OCI-LY3 (cell line): ENCODE data around the gene PTRH1.

Source experiments
- H2AFZ ChIP-seq: fragments of 200-600, 300-600 bp; shearing (Covaris generic); 2 replicates; pipeline ENCODE4 v1.6.0; 2014; ENCODE audit warnings: antibody characterized with exemption, low read depth, low read length
- H3K27ac ChIP-seq: fragments of 200-600, 300-600 bp; sonication (generic); 2 replicates; pipeline ENCODE4 v1.5.1; 2014; ENCODE audit warnings: mild to moderate bottlenecking, low read length, moderate library complexity, mixed read lengths
- H3K27me3 ChIP-seq: fragments of 200-600, 300-600 bp; sonication (generic); 2 replicates; pipeline ENCODE4 v1.6.1; 2014; ENCODE audit warnings: low read depth, low read length, mixed read lengths
- H3K36me3 ChIP-seq: fragments of 200-600, 300-600 bp; sonication (generic); replicated peaks from 2 replicates; pipeline ENCODE3; 2014; ENCODE audit warnings: low read depth, low read length, mixed read lengths
- H3K4me1 ChIP-seq: fragments of 300-600, 200-600 bp; sonication (generic); 2 replicates; pipeline ENCODE4 v1.6.1; 2014; ENCODE audit warnings: low read length, mixed read lengths
- H3K4me2 ChIP-seq: fragments of 200-600, 300-600 bp; sonication (generic); 2 replicates; pipeline ENCODE4 v1.6.1; 2014; ENCODE audit warnings: low read length, mixed read lengths
- H3K4me3 ChIP-seq: fragments of 300-600, 200-600 bp; sonication (generic); 2 replicates; pipeline ENCODE4 v1.5.1; 2014; ENCODE audit warnings: antibody characterized with exemption, mild to moderate bottlenecking, low read length, moderate library complexity
- H3K79me2 ChIP-seq: fragments of 300-600, 200-600 bp; shearing (Covaris generic); 2 replicates; pipeline ENCODE4 v1.6.1; 2014; ENCODE audit warnings: mild to moderate bottlenecking, low read length, mixed read lengths
- H3K9ac ChIP-seq: fragments of 300-600, 200-600 bp; shearing (Covaris generic); 2 replicates; pipeline ENCODE4 v1.6.0; 2014; ENCODE audit warnings: mild to moderate bottlenecking, low read length, moderate library complexity
- H3K9me3 ChIP-seq: fragments of 200-600, 300-600 bp; shearing (Covaris generic); 2 replicates; pipeline ENCODE4 v1.6.1; 2014; ENCODE audit warnings: low read length, mixed read lengths; ENCODE audit not compliant: insufficient read depth
- H4K20me1 ChIP-seq: fragments of 200-600, 300-600 bp; sonication (generic); 2 replicates; pipeline ENCODE4 v1.6.1; 2016; ENCODE audit warnings: low read length, mixed read lengths; ENCODE audit not compliant: insufficient read depth
- EZH2phosphoT487 ChIP-seq: fragments of 200-600 bp; shearing (Covaris generic); IDR thresholded peaks from 2 replicates; pipeline ENCODE4 v1.6.1; 2018; ENCODE audit warnings: antibody characterized with exemption, mixed run types, low read depth
- TF ChIP-seq, protein P1 (sequence below): fragments of 200-600, 300-600 bp; sonication (generic); IDR thresholded peaks from 2 replicates; pipeline ENCODE4 v1.5.1; 2014; ENCODE audit warnings: antibody characterized with exemption, low read length, low read depth

PTRH1 gene

DNA sequence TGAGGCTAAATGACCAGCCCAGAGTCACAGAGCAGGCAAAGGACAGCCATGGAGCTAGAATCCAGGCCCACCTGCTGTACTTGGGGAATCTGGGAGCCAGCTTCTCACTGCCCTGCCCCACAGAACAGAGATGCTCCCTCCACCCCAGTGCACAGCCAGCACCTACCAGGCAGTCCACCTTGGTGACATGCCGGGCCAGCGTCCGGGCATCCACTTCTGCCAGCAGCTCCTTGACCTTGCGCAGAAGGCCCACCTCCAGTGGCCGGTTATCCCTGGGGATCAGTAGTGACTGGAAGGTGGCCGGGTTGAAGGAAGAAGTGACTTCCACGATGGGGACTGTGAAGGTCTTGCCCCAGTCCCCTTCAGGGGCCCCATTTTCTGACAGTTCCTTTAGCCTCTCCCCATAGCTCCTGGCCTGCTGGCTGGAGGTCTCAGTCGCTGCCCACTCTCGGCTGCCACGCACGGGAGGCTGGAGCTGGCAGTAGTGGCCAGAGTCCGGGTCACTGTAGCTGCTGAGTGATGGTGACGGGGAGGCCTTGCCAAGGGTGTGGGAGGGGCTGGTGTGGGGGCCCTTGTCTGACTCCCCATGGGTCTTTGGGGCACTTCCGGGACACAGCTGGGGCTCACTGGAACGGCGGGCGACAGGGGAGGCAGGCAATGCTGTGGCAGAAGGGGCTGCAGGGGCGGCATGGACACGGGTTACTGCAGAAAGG, 29.1 kb upstream of the PTRH1 start:
- no peaks in the 10 kb centered on the region for H3K79me2 ChIP-seq
- no peak overlapping the region for H2AFZ ChIP-seq
- no peak overlapping the region for H3K27ac ChIP-seq
- H3K4me1 ChIP-seq, result no peaks in the 10 kb centered on the region
- H3K9ac ChIP-seq, result no peak overlapping the region
- no peaks in the 10 kb centered on the region for H3K9me3 ChIP-seq
- H4K20me1 ChIP-seq, result peaks cover 4% of the 10 kb centered on the region; the same call in 1 of the 2 replicates
- no peak overlapping the region for H3K4me2 ChIP-seq
- TF ChIP-seq, protein P1, sequence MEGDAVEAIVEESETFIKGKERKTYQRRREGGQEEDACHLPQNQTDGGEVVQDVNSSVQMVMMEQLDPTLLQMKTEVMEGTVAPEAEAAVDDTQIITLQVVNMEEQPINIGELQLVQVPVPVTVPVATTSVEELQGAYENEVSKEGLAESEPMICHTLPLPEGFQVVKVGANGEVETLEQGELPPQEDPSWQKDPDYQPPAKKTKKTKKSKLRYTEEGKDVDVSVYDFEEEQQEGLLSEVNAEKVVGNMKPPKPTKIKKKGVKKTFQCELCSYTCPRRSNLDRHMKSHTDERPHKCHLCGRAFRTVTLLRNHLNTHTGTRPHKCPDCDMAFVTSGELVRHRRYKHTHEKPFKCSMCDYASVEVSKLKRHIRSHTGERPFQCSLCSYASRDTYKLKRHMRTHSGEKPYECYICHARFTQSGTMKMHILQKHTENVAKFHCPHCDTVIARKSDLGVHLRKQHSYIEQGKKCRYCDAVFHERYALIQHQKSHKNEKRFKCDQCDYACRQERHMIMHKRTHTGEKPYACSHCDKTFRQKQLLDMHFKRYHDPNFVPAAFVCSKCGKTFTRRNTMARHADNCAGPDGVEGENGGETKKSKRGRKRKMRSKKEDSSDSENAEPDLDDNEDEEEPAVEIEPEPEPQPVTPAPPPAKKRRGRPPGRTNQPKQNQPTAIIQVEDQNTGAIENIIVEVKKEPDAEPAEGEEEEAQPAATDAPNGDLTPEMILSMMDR, result no peak
- no peak for TF ChIP-seq EZH2phosphoT487
- no peak overlapping the region for H3K4me3 ChIP-seq
- H3K27me3 ChIP-seq, result no peaks in the 10 kb centered on the region
- peaks cover 49% of the 10 kb centered on the region for H3K36me3 ChIP-seq

DNA sequence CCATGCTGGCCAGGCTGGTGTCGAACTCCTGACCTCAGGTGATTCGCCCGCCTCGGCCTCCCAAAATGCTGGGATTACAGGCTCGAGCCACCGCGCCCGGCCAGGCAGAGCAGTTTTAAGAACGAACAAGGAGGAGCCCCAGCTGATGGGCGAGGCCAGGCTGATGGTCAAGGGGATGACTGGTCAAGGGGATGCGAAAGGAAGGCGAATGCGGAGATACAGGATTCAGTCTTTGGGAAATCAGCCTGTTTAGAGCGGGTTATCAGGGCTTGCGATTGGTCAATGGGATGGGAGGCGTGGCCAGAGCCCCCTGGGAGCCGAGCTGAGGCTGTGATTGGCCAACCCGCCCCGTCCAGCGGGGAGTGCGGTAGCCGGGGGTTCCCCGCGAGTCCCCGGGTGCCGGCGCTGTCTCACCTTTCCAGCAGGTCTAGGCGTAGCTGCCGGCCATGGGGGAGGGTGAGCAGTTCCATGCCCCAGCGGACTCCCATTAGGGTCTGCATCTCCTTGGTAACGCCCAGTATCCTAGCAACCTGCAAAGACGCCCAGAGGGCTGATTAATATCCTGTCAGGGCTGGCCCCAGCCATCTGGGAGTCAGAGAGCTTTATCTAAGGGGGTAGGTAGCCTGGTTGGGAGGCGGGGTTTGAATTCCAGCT, 27.1 kb upstream of the PTRH1 start:
- H3K27me3 ChIP-seq, result no peaks in the 10 kb centered on the region
- H3K36me3 ChIP-seq, result peaks cover 45% of the 10 kb centered on the region
- no peaks in the 10 kb centered on the region for H4K20me1 ChIP-seq
- H3K4me3 ChIP-seq, result no peak overlapping the region
- H2AFZ ChIP-seq, result no peak overlapping the region
- H3K4me1 ChIP-seq, result no peaks in the 10 kb centered on the region
- H3K27ac ChIP-seq, result no peak overlapping the region
- H3K9me3 ChIP-seq, result no peaks in the 10 kb centered on the region
- TF ChIP-seq, protein P1, result no peak
- TF ChIP-seq EZH2phosphoT487, result no peak
- no peak overlapping the region for H3K9ac ChIP-seq
- H3K4me2 ChIP-seq, result no peak overlapping the region
- no peaks in the 10 kb centered on the region for H3K79me2 ChIP-seq

DNA sequence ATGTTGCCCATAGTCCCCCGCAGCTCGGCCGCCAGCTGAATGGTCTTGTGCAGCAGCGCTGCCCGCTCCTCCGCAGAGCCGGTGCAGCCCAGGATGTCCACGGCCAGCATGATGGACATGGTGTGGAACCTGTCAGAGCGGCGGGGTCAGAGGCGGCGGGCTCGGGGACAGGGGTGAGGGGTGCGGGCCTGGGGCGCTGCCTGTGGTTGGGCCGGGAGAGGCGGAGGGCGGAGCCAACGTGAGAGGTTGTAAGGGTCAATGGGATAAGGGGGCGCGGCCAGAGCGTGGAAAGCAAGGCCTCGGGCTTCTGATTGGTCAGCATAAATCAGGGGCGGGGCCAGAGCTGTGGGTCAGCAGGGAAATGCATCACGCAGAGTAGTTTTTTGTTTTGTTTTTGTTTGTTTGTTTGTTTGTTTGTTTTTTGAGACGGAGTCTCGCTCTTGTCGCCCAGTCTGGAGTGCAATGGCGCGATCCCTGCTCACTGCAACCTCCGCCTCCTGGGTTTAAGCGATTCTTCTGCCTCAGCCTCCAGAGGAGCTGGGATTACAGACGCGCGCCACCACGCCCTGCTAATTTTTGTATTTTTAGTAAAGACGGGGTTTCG, 26.5 kb upstream of the PTRH1 start:
- Histone ChIP-seq H3K4me3 (no peak overlapping the region), H3K27ac (no peak overlapping the region), H3K4me2 (no peak overlapping the region), H3K79me2 (no peaks in the 10 kb centered on the region), H2AFZ (no peak overlapping the region), H3K9ac (no peak overlapping the region), H4K20me1 (no peaks in the 10 kb centered on the region), H3K36me3 (peaks cover 45% of the 10 kb centered on the region), H3K27me3 (no peaks in the 10 kb centered on the region), H3K9me3 (no peaks in the 10 kb centered on the region), H3K4me1 (no peaks in the 10 kb centered on the region)
- no peak for TF ChIP-seq EZH2phosphoT487
- TF ChIP-seq, protein P1, result no peak

DNA sequence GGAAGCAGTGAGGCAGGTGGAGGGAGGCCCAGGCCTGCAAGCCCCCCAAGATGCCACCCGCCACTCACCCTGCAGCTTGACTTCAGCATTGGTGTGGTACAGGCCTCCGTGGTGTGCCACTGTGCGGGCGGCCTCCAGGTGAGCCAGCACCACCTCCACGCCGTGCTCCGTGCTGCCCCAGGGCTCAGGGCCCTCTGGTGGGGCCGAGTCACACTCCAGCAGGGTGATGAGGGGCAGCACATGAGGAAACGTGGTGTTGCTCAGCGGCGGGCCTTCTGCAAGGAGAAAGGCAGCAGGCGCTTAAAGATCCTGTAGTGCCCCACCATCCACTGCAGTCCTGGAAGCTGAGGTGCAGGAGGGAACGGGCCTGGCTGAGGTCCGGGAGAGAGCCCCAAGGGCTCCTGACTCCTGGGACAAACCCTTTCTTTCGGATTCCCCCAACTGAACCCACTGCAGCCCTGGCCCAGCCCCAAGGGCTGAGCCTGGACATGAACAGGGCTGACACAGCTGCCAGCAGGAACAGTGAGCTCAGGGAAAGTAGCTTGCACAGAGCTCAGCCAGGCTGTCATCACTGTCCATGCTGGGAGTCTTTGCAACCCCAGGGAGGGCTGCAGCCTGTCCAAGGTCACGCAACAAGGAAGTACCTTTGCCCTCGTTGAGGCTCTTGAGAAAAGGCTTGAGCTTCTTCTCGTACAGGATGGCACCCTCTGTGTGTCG, 24.3 kb upstream of the PTRH1 start:
- H3K27me3 ChIP-seq, result no peaks in the 10 kb centered on the region
- no peak overlapping the region for H3K4me3 ChIP-seq
- TF ChIP-seq, protein P1, result no peak
- no peak for TF ChIP-seq EZH2phosphoT487
- no peak overlapping the region for H3K9ac ChIP-seq
- no peaks in the 10 kb centered on the region for H4K20me1 ChIP-seq
- peaks cover 38% of the 10 kb centered on the region for H3K36me3 ChIP-seq
- H3K4me2 ChIP-seq, result no peak overlapping the region
- no peak overlapping the region for H2AFZ ChIP-seq
- H3K27ac ChIP-seq, result no peak overlapping the region
- H3K9me3 ChIP-seq, result no peaks in the 10 kb centered on the region
- peaks cover 5% of the 10 kb centered on the region for H3K4me1 ChIP-seq
- no peaks in the 10 kb centered on the region for H3K79me2 ChIP-seq
